ENCODE measurements around the gene PNKD.

- TF ChIP-seq CTCF (IDR thresholded peaks at IDR 0.05 in 2 of 3, conservative IDR thresholded peaks at IDR 0.05 in 1 of 3; ENCODE audit: control insufficient read depth in 2 of 3, extremely low read depth in 1 of 3, insufficient read depth in 1 of 3, low read depth in 3 of 3, low read length in 3 of 3) (no peak), KDM1A (IDR thresholded peaks at IDR 0.05; ENCODE audit: borderline replicate concordance) (no peak), ZNF687 (IDR thresholded peaks at IDR 0.05) (no peak), ETV6 (conservative IDR thresholded peaks at IDR 0.05 in 1 of 2, IDR thresholded peaks at IDR 0.05 in 1 of 2; ENCODE audit: borderline replicate concordance in 1 of 2, low read depth in 1 of 2) (no peak), TCF7 (IDR thresholded peaks at IDR 0.05; ENCODE audit: borderline replicate concordance) (no peak), ZNF274 (IDR thresholded peaks at IDR 0.05; ENCODE audit: insufficient read depth, insufficient read length) (no peak), SIN3A (IDR thresholded peaks at IDR 0.05; ENCODE audit: low read depth, low read length) (no peak), CREM (IDR thresholded peaks at IDR 0.05; ENCODE audit: low read depth) (no peak), TAF1 (IDR thresholded peaks at IDR 0.05; ENCODE audit: borderline replicate concordance, low read depth, low read length) (no peak), JUND (IDR thresholded peaks at IDR 0.05; ENCODE audit: low read depth, low read length) (no peak), SKIL (IDR thresholded peaks at IDR 0.05; ENCODE audit: low read depth, poor library complexity, severe bottlenecking) (no peak), POLR2AphosphoS5 (IDR thresholded peaks at IDR 0.05; ENCODE audit: low read length) (no peak), ELK1 (IDR thresholded peaks at IDR 0.05; ENCODE audit: low read depth, low read length) (no peak)
These were observed 35.8 kb upstream of the PNKD start for GRCh38 chr2:218234521-218234920.
